GM12864 (cell line): ENCODE measurements around the gene ARHGAP45.

ENCODE experiments used
- DNase-seq: peaks from one replicate; pipeline ENCODE4 v3.0.0-alpha.2; 2011; ENCODE audit warnings: low read depth
- H3K4me3 ChIP-seq: 2 replicates; pipeline ENCODE4 v1.5.1; 2011; ENCODE audit warnings: mild to moderate bottlenecking, low read depth, low read length, control low read depth
- CTCF ChIP-seq: IDR thresholded peaks from 2 replicates; pipeline ENCODE4 v1.5.1; 2011; ENCODE audit warnings: low read depth, mild to moderate bottlenecking, moderate library complexity, low read length, control low read depth, inconsistent platforms; ENCODE audit errors: missing control alignments

ARHGAP45 gene

GRCh38 chr19:1066748-1067340 is at the start of gene ARHGAP45:
ARHGAP45 (plus strand) TSS chr19:1067167; CDS start chr19:1067406, 239 bp downstream.
- no peak for DNase-seq
- no peak for TF ChIP-seq CTCF
- H3K4me3 ChIP-seq = peak within 1 kb of the TSS; percentile 94

GRCh38 chr19:1017906-1018305 is 49.1 kb upstream of the ARHGAP45 start:
- H3K4me3 ChIP-seq = peak overlapping the region; percentile 91
- no peak for DNase-seq
- no peak for TF ChIP-seq CTCF

GRCh38 chr19:1018393-1018792 is 48.6 kb upstream of the ARHGAP45 start:
- DNase-seq = no peak

GRCh38 chr19:1018932-1019615 is 47.9 kb upstream of the ARHGAP45 start:
- TF ChIP-seq CTCF = no peak
- peak overlapping the region; percentile 91 for H3K4me3 ChIP-seq

More at GRCh38 chr19:1018393-1018792, 48.6 kb upstream of the ARHGAP45 start:
- TF ChIP-seq CTCF = no peak
- H3K4me3 ChIP-seq = peak overlapping the region; percentile 91

GRCh38 chr19:1019616-1019961 is 47.4 kb upstream of the ARHGAP45 start:
- peak overlapping the region; percentile 91 for H3K4me3 ChIP-seq
- TF ChIP-seq CTCF = no peak
- DNase-seq = no peak

More at GRCh38 chr19:1018932-1019615, 47.9 kb upstream of the ARHGAP45 start:
- DNase-seq = no peak

GRCh38 chr19:1019980-1020867 is 46.7 kb upstream of the ARHGAP45 start:
- no peak for TF ChIP-seq CTCF
- no peak for DNase-seq
- peak overlapping the region; percentile 91 for H3K4me3 ChIP-seq
